SIG-M5 (cell line): ENCODE measurements around the gene MSN.

Source experiments
- DNase-seq: peaks from one replicate; lab custom pipeline; 2025; lab: John Stamatoyannopoulos, UW

The MSN gene

DNA sequence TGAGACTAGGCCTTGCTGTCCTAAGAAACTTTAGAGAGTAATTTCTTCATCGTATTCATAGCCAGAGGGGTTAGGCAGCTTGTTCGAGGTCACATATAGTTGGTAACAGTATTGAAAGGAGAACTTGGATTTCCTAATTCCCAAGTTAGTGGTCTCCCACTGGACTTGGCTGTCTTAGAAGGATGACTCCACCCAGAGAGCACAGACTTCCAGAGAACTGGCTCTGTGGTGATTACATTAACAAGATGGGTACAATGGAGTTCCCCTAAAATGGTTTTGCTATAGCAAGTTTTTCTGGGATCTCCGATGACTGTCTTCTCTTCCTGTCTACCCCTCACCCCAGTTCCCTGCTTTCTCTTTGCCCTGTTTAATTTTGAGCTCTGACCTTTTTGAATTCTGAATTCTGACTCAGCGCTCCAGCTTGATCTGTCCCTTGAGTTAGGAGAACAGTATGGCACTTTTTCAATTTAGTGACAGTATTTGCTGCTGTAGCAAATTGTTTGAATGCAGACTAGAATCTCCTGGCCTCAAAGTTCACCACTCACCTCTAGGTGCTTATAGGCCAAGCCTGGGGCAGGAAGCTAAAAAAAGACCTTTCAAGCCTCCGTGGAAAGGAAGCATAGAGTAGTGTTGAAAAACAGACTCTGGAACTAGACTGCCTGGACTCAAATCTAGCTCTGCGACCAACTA lies 6.9 kb downstream of the MSN start:
- no peak for DNase-seq

DNA sequence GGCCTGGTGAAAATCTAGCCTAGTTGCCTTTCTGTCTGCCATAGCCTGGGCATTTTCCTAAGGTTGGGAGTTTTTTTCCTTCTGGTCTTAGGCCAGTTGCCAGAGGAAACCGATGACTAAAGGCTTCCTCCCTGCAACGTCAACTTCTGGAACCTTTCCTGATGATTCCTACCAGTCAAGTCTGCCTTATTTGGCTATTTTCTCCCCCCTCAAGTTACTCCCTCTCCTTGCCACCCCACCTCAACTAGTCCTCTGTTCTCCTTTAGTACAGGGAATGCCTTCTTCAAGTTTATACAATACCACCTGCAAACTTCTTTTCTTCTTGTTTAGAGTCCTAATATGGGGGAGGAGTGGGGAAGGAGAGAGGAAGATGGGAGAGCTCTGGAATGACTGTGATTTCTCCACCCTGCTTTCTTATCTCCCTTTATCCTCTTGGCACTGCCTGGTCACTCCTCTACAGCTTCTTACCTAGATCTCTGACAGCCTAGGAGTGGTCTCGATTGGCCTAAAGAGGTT lies 10.6 kb downstream of the MSN start:
- no peak for DNase-seq

DNA sequence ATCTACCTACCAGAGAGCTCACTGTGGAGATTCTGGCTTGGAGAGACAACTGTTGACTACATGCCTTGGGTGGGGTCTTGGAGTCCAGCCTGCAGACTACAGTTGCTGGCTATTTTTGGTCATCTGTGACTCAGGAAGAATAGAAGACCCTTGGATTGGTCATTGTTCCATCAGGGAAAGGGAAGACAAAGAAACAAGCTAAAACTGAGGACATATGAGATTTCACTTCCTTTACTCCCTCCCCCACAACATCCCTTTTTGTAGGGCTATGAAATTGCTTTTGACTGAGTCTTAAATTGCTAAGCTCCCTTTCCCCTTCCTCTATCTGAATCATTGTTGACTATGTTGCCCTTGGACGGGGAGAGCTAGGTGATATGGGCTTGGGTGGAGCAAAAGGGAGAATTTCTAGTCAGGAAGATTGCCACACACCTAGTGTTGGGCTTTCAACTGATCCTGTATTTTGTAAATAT lies 11.7 kb downstream of the MSN start:
- peak; percentile 20 for DNase-seq

DNA sequence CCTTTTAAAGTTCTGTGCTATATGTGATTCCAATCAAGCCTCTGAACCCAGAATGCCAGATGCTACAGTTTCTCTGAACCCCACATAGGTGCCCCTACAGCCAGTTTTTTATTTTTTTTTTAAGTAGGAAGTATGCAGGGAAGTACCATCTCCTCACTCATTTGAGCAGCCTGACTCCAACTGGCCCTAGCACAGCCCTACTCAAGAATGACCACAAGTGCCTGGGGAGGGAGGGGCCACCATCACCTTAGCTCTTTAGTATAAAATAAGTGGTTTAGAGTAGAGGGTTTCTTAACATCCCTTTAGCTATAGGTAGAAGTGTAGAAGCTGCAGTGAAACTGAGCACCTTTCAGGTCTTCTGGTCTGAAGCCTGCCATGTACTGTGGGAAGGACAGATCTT lies 14.4 kb downstream of the MSN start:
- no peak for DNase-seq

DNA sequence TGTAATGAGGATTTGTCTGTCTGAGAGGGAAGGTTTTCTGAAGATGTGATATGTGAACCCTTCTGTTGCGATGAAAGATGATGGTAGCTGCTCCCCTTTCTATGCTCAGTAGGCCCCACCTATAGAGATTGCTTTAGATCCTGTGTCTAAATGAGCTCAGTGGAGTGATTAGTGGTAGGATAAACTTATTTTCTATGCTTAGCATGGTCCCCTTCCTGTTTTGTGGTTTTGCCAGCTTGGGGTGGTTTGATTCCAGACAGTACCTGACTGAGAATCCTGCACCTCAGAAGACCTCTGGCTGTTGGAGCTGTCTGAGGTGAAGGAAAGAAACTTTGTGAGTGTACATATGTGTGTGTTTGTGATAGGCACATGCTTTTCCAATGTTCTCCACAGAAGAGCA lies 17.7 kb downstream of the MSN start:
- no peak for DNase-seq

DNA sequence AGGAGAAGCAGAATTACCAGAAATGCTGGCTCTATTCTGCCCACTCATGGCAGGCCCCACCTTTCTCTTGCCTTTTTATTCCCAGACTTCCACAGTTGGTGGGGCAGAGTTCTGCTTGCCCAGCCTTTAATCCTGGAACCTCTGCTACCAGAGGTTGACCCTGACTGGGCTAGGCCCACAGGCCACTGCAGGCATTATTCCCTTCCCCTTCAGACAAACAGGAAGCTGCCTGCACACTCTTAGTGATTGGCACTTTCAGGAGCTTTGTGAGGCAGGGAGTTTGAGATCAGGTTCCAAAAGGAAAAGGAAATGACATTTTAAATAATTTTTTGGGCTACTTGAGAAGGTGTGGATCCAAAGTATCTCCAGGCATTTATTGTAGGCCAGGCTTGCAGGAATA lies 18.8 kb downstream of the MSN start:
- DNase-seq, result no peak

DNA sequence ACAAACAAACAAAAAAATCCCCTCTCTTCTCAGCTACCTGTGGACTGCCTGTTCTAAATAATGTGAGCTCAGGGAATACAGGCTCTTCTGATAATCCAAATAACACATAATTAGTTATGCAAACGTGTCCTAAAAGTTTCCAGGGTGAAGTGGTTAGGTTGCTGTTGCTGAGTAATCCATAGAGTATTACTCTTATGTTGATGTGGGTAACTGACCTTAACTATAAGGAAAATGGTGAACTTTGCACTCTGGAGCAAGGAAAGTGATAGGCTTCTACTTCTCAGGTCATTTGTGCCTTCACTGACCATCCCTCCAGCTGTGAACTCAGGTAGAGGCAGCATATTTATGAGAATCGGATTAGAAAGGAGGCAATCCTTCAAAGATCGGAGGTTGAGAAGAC lies 19.9 kb downstream of the MSN start:
- DNase-seq, result no peak

DNA sequence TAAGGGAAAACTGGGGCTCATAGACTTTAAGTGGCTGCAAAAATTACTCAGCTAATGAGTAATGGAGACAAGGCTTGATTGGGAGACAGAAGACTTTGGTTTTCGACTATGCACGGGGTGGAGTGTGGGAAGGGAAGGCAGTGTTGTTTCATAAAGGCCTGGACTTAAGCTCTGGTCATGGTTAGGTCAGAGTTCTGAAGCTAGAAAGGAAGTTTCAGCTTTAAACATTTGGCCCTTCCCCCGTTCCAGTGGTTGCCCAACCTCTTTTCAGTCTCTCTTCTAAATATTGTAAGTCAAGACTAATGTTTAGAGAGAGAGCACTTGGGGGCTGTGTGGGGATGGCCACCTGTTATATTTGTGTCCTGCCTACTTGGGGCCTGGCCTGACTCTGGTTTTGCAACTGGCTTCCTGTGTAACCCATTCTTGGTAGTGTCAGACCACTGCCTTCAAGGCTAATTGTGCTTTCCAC lies 21.0 kb downstream of the MSN start:
- DNase-seq, result peak; percentile 1

DNA sequence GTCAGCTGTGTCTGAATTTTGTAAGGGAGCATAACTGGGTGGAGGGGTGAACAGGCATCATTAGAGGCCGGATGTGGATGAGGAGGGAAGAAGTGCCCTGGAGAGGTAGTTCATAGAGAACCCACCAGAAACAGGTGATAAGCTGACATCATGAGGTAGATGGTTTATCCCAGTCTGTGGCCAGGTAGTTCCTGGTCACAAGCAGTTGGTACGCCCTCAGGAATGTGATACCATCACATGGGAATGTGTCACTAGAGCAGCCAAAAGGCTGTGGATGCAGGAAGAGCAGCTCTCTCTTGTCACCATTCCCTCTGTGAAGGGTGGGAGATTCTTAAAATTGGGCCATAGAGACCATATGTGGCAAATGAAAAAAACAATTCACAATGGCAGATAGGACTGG lies 21.9 kb downstream of the MSN start:
- no peak for DNase-seq

DNA sequence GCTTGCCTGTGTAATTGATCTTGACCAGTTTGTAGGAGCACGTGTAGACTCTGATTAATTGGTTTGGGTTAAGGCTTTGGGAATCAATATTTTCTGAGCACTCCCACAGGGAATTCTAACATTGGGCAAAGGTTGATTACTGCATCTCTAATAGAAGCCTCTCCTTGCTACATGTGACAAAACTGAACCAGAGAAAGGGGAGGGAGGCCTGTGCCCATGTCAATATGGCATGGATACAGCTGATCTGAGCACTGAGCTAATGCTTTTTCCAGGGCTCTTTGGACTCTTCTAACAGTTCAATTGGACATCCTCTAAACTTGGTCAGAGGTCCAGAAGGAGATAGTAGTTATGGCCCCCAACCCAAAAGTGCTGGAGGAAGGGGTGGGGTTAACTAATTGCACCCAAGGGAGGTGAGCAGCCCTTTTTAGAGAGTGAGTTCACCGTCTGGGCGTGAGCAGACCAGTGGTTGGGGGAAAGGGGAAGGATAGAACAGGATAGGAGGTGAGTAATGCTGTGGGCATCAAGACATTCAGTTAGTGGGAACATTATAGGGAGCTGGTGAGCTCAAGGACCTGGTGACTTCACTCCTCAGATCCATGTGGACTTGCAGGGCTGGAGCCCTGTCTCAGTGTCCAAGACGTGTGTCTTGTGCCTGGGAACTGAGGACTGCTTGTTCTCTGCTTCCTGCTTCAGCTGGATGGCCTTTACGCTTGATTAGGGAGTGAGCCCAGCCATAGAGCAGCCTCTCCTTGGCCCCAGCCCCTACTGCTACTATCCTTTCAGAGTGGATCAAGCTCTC lies 22.8 kb downstream of the MSN start:
- no peak for DNase-seq

DNA sequence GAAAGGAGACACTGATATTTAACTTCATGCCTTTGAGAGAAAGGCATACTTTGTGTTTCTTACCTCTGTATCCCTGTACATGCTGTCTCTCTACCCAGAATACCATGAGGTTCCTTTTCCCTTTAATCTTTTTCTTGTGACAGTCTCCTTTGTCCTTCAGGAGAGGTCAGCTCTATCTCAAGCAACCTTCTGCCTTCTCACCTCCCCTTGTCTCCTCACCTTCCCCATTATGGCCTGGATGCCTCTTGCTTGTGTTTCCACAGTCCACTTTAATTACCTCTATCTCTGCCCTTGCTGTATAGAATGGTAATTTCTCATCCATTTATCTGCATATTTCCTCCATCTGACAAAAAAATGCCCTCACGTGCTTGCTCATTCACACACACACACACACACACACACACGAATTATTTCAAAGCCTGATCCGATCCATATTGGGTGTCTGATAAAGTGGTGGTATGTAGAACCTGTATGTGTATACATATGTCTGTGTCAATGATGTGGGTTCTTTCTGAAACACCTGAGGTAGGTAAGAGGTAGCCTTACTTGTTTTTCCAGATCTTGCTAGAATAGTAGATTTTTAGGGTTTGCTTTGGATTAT lies 28.5 kb downstream of the MSN start:
- no peak for DNase-seq

DNA sequence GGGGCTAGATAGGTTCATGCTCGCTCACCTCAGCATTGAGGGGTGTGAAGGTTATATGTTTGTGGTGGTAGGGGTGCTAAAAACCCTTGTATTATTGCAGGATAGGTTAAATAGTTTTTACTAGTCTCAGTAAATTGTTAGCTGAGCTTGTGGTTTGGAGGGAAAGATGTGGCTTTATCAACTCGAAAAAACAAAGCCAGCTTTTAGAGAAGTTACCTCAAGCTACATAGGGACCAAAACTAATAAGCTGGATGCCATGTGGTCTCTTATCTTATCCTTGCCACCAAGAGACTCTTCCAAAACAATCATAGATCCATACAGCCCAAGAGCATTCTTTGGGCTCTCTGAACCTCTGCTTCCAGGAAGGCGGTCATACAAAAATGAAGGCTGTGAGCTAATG lies 29.2 kb downstream of the MSN start:
- DNase-seq, result no peak

DNA sequence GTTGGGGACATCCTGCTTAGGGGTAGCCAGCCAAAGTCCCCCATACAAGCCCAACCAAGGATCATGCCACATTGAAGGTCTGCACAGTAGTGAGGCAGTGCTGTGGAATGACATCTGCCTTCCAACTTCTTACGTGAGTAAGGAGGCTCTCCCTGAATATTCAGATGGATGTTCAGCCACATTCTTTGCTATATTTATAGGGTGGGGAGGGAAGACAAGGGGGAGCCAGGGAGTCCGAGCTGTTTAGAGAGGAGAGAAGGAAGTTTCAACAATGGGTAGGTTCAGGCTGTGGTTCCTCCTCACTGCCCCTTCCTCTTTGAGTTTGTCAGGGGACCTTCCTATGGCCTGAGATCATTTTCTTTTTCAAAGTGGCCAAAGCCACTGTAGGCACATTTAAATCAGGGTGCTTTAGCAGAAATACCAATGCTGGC lies 29.8 kb downstream of the MSN start:
- DNase-seq, result no peak

DNA sequence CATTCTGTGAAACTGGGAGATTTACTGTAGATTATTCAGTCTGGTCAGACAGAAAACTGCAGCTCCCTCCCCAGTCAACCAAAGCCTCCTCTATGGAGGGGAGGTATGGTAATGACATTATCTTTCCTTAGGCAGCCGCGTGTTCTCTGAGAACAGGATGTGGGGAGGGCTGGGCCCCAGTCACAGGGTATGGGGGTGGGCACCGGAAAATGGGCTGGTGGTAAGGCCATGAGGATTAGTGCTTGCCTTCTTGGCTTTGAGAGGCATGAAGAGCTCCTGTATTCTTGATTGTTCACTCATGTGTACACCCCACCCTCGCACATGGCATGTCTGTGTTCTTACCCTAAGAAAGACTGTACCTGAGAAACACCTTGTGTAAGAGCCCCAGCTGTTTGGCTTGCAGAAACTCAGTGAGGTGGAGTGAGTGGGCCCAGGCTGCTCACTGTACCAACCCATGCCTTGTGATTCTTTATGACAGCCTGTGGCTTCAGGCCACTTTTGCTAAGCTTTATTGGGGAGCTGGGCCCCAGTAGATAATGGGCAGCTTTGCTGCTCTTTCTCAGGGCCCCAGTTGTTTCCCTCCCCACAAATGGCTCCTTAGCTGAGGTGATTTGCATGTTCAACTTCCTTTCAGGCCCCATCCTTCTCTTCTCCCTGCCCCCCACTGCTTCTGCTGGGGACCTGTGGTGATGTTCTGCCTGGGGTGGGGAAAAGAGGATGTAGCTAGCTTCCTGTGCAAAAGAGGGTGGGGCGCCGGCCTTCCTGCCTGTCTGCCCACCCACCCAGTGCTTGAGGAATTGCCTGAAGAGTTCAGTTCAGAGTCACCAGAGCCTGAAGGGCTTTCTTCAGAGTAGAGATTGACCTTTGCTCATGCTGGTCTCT lies 30.7 kb downstream of the MSN start:
- DNase-seq, result peak; percentile 51

DNA sequence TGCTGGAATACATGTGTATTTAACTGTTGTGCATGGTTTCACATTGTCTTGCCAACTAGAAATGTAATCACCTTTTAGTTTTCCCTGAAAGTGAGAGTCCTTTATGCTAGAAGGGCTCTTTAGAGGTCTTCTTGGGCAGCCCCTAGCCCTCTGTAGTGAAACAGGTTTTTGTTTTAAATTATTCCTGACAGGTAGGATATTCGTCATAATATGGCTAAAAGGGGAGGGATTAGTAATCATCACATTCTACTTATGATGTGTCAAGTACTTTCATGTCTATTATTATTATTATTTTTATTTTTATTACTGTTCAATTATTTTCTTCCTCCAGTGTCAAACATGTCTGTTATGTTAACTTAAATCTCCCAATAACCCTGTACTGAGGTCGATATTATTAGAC lies 35.5 kb downstream of the MSN start:
- no peak for DNase-seq

DNA sequence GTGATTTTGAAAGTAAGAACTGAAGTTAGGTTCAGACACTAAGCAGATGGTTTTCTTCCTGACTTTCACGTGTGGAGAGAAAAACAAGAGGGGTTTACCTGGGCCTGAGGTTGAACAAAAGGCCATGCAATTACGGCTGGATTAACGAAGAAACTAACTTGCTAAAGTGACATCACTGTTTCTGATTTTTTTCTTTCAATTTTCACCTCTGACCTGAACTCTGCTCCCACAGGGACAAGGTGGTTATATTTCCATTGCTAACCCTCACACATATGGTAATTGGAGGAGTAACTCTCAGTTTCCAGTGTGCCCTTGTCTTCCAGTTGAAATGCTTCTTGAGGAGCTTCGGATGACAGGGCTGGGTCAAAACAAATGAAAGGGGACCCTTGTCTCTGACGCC lies 38.0 kb downstream of the MSN start:
- DNase-seq, result no peak

DNA sequence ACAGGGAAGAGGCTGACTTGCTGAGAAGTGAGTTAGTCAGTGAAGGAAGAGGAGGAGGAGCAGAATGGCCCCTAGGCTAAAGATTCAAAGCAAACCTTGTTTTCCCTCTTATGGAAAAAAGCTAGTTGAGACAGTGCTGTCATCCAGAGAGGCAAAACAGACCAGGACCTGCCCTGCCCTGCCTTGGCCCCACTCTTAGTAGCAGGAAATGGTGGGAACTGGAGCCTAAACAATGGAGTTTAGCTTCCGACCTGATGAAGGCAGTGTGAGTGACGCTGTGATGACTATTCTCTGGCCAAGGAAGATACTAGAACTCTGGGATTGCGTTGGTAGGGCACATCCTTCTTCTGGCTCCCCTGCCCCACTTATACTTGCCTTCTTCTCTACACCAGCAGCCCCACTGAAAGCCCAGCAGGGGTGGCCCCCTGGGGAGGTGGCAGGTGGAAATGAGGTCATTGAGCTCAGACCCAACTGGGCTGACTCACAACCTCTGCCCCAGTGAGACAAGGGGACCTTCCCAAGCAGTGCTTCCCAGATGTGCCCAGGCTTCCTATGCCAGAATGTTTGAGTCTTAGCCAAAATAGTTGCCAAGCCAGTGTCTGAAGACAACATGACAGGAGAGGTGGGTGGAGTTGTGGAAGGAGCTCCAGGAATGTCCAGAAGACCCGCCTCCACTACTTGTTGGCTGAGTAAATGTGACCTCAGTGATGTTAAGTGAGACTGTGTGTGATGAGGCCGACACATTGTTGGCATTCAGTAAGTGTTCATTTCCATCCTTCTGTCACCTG lies 38.8 kb downstream of the MSN start:
- DNase-seq, result no peak

DNA sequence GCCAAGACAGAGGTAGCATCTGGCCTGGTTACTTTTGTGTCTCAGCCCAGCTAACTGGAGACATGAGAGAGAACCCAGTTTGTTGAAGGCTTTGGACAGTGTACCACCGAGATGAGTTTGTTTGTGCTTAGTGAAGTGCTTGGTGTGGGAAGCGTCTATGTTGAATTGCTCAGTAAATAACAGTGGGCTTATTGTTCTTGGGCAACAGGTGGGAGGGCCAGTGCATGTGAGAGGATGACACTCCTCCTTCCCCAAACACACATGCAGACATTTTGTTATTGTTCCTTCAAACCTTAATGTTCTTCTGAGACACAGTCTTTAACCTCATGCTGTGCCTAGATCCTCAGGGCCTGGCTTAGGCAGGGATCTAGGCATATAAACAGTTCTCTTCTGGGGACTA lies 39.7 kb downstream of the MSN start:
- no peak for DNase-seq

DNA sequence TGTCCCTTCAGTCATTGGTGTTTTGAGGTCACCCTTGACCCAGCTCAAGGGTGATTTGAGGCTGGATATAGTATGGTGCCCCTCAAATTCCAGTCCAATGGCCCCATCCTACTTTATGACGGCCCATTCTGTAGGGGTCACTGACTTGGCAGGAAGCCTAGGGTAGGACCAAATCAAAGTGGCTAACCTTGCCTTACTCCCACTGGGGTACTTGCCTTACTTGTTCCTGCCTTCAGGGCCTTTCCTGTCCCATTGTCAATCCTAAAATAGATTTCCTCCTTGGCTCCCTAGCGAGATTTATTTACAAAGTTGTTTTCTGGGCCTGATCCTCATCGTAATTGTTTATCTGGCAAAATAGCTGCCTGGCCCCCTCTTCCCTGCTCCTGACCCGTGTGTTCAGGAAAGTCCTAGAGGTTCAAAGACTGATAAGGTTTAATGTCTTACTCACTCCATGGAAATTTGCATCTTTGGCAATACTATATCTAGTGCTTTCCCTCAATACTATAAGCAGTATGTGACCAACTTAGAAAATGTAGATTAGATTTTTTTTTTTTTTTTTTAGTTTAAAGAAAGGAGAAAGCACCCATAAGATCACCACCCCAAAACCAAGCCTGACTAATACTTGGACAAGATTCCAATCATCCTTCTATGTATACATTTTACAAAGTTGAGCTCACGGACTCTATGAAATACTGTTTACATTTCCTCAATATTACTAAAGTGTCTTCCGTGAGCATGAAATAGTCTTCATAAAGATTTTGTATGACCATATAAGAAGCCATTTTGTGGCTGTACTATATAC lies 44.8 kb downstream of the MSN start:
- DNase-seq, result no peak

DNA sequence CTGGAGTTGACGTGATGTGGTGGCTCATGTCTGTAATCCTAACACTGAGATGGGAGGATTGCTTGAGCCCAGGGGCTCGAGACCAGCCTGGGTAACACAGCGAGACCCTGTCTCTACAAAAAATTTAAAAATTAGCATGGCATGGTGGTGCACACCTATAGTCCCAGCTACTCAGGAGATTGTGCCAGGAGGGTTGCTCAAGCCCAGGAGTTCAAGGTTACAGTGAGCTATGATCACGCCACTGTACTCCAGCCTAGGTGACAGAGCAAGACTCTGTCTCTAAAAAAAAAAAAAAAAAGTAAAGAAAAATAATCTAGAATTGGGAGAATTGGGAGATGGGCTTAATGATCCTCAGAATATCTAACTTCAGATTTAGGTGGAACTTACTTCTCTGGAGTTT lies 51.1 kb downstream of the MSN start:
- DNase-seq, result no peak
